Thoracic aorta (tissue), 2 donors: ENCODE results near the gene ANKRD29. TPM values are rescaled to one million over a fixed set of nuclear protein-coding genes. Genes with fewer than 3 reads are reported as not detected.
A peak's percentile ranks its signal among the peaks of the same experiment; 100 is the strongest.

Experiments used
- ATAC-seq: fragments of 150-250 bp; one replicate; pipeline ENCODE4 v1.8.0; 2017; ENCODE audit warnings: low read depth; ENCODE audit not compliant: insufficient number of reproducible peaks, low FRiP score
- DNase-seq: peaks from one replicate; pipeline ENCODE4 v3.0.0-alpha.2; 2020; ENCODE audit warnings: low spot score
- H3K27ac ChIP-seq, 2 donors: fragments of 200-600 bp; sonication (generic); 1 replicate in 1 of 2; 2 replicates in 1 of 2; pipeline ENCODE4 v1.5.1; 2016; ENCODE audit warnings: mild to moderate bottlenecking in 2 of 2, moderate library complexity in 2 of 2
- H3K27me3 ChIP-seq: fragments of 200-600 bp; sonication (generic); replicated peaks from 2 replicates; pipeline ENCODE4 v1.6.0; 2016; ENCODE audit warnings: mild to moderate bottlenecking; ENCODE audit not compliant: insufficient read depth
- H3K36me3 ChIP-seq: fragments of 200-600 bp; sonication (generic); one replicate; pipeline ENCODE4 v1.5.1; 2016
- H3K4me1 ChIP-seq, 2 donors: fragments of 200-600 bp; sonication (generic); 1 replicate in 1 of 2; 2 replicates in 1 of 2; pipeline versions ENCODE4 v1.5.1 to v1.6.0; 2016; ENCODE audit warnings: low read depth in 2 of 2, mild to moderate bottlenecking in 1 of 2; ENCODE audit not compliant: control insufficient read depth in 1 of 2
- H3K4me3 ChIP-seq: fragments of 200-600 bp; sonication (generic); 2 replicates; pipeline ENCODE4 v1.5.1; 2016; ENCODE audit warnings: mild to moderate bottlenecking
- H3K9me3 ChIP-seq: fragments of 200-600 bp; sonication (generic); 2 replicates; pipeline ENCODE4 v1.5.1; 2016
- CTCF ChIP-seq: fragments of 200-600 bp; sonication (generic); IDR thresholded peaks from one replicate; pipeline ENCODE4 v1.5.1; 2019; ENCODE audit warnings: antibody characterized with exemption
- total RNA-seq, 2 donors: library from RNA; depleted of rRNA; stranded (reverse); fragments of >200 nt; gene quantifications; one replicate each; pipeline versions ENCODE4 v1.1.0 to v1.2.3, GENCODE V29; 2016

ANKRD29 gene
- total RNA-seq, 2 donors from 2014 or later, result 5.6 to 15.7 TPM

DNA sequence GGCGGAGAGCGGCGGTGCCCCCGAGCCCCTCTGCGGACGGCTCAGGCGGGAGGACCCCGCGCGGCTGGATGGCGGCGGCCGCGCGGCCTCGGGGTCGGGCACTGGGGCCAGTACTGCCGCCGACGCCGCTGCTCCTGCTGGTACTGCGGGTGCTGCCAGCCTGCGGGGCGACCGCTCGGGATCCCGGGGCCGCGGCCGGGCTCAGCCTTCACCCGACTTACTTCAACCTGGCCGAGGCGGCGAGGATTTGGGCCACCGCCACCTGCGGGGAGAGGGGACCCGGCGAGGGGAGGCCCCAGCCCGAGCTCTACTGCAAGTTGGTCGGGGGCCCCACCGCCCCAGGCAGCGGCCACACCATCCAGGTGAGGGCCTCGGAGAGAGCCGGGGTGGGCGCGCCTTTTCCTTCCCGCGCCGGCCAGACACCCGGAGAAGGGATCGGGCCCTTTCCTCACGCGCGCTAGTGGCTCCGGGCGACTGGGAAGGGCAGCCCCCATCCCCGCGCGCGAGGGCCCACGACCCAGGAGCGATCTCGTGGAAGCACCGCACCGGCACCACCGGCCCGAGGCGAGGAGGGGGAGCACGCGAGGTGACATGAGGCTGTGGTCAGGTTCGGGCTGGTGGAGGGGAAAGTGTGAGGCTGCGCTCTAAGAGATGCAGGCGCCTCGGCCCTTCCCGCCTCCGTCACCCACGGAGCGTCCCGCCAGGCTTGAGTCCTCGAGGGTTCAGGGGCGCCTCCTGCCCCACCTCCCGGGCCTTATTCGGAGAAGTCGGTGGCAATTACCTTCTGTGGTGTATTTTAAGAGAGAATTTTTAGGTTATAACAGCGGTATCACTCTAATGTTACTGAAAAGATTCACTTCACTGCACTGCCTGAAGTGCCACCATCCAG is 27.1 kb upstream of the ANKRD29 start:
- Histone ChIP-seq H3K27me3 (no peaks in the 10 kb centered on the region), H3K4me3 (peak overlapping the region; percentile 84), H3K36me3 (no peaks in the 10 kb centered on the region), H3K9me3 (no peaks in the 10 kb centered on the region), H3K27ac (no peak overlapping the region), H3K4me1 (peaks cover 8 to 24% of the 10 kb centered on the region in 2 donors)
- ATAC-seq (no peak), DNase-seq (no peak)
- TF ChIP-seq CTCF, result no peak

GRCh38 chr18:23689031-23689615 is 26.4 kb upstream of the ANKRD29 start, which contains the start of gene LAMA3:
Gene LAMA3 (plus strand): TSS chr18:23689453. CDS start chr18:23689684, 231 bp downstream.
- no peak for DNase-seq

DNA sequence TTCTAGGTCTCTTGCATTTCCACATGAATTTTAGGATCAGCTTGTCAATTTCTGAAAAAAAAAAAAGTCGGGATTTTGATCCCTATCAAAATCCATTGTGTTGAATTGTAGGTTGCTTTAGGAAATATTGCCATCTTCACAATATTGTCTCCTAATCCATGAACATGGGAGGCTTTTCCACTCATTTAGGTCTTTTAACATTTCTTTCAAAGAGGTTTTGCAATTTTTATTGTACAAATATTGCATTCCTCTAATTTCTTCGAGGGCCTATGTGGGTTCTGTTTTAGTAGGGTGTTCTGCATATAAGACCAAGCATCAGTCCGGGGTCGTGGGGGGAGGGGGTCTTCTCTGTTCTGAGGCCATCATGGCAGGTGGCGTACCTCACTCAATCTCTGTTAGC is 25.8 kb upstream of the ANKRD29 start:
- DNase-seq (no peak), ATAC-seq (no peak)
- no peak for TF ChIP-seq CTCF
- H3K4me1 ChIP-seq, result peaks cover 10 to 26% of the 10 kb centered on the region in 2 donors
- no peaks in the 10 kb centered on the region for H3K36me3 ChIP-seq
- no peak overlapping the region for H3K27ac ChIP-seq
- peak overlapping the region; percentile 84 for H3K4me3 ChIP-seq
- no peaks in the 10 kb centered on the region for H3K27me3 ChIP-seq
- H3K9me3 ChIP-seq, result no peaks in the 10 kb centered on the region

More at GRCh38 chr18:23689031-23689615, 26.4 kb upstream of the ANKRD29 start, which contains the start of gene LAMA3:
- TF ChIP-seq CTCF, result peak; percentile 18
- Histone ChIP-seq H3K27me3 (no peaks in the 10 kb centered on the region), H3K4me3 (peak within 1 kb of the TSS; percentile 84), H3K9me3 (no peaks in the 10 kb centered on the region), H3K27ac (no peak within 1 kb of the TSS), H3K36me3 (no peaks in the 10 kb centered on the region), H3K4me1 (peaks cover 10 to 26% of the 10 kb centered on the region in 2 donors)
- no peak for ATAC-seq

- Histone ChIP-seq H3K36me3 (no peaks in the 10 kb centered on the region), H3K4me1 (peaks cover 10 to 19% of the 10 kb centered on the region in 2 donors), H3K9me3 (no peaks in the 10 kb centered on the region), H3K4me3 (no peak overlapping the region), H3K27me3 (no peaks in the 10 kb centered on the region), H3K27ac (no peak overlapping the region)
- no peak for DNase-seq
- no peak for TF ChIP-seq CTCF
- no peak for ATAC-seq
Observed at GRCh38 chr18:23684515-23685197, 21.9 kb upstream of the ANKRD29 start.

GRCh38 chr18:23683671-23684070 is 21.0 kb upstream of the ANKRD29 start:
- ATAC-seq, result no peak
- H3K4me1 ChIP-seq, result peaks cover 6 to 10% of the 10 kb centered on the region in 2 donors
- no peak for TF ChIP-seq CTCF
- no peaks in the 10 kb centered on the region for H3K27me3 ChIP-seq
- no peak for DNase-seq
- no peak overlapping the region for H3K4me3 ChIP-seq
- no peak overlapping the region for H3K27ac ChIP-seq
- no peaks in the 10 kb centered on the region for H3K9me3 ChIP-seq
- H3K36me3 ChIP-seq, result no peaks in the 10 kb centered on the region
